Effector CD4-positive, alpha-beta T cell (primary cell): ENCODE results near the gene NOC4L.

Source experiments
- DNase-seq: peaks from one replicate; pipeline ENCODE4 v3.0.0-alpha.2; 2020

Gene NOC4L

DNA sequence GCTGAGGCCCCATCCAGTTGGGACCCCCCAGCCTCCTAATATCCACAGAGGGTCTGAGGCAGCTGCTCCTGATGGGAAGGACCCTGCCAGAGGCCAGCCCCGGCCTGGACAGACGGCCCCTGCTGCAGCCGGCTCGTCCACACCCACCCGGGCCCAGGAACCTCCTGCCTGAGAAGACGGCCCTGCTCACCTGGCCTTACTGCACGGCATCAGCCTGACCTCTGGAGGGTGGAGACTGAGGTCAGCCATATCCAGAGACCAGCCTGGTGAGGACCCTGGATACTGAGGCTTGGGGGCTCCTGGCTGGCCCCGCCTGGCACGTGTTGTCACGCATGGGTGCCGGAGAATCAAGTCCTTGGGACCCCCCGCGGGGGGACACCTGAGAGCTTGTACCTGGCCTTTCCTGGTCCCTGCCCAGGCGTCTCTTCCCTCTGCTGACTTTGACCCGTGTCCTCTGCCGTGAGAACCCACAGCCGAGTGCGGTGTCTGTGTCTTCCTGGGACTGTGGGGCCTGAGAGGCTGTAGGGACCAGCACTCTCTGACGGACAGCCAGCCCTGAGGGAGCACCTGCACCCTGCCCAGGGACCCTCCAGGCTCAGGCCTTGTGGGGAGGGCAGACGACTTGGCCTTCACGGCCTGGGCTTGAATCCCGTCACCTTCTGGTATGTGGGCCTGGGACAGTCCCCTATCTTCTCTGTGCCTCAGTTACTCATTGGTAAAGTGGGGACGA lies 57.3 kb downstream of the NOC4L start:
- no peak for DNase-seq
